Measurements from ENCODE around the gene SCN5A.

The SCN5A gene

GRCh38 chr3:38598791-38599190 is 50.7 kb downstream of the SCN5A start:
- no peak for DNase-seq

- no peak for DNase-seq
Measured at GRCh38 chr3:38597502-38598060, 51.9 kb downstream of the SCN5A start.

GRCh38 chr3:38595393-38595792 is 54.1 kb downstream of the SCN5A start:
- no peak for DNase-seq

GRCh38 chr3:38590521-38590920 is 59.0 kb downstream of the SCN5A start:
- no peak for DNase-seq

GRCh38 chr3:38588995-38589937 is 60.2 kb downstream of the SCN5A start:
- DNase-seq, result no peak

- DNase-seq, result no peak
Measured at GRCh38 chr3:38588371-38588971, 61.0 kb downstream of the SCN5A start.

- no peak for DNase-seq
Measured at GRCh38 chr3:38587548-38588131, 61.8 kb downstream of the SCN5A start.

GRCh38 chr3:38586546-38587520 is 62.7 kb downstream of the SCN5A start:
- no peak for DNase-seq

- no peak for DNase-seq
Measured at GRCh38 chr3:38585791-38586420, 63.6 kb downstream of the SCN5A start.

- DNase-seq, result no peak
Measured at GRCh38 chr3:38583688-38584087, 65.8 kb downstream of the SCN5A start.

GRCh38 chr3:38582941-38583645 is 66.4 kb downstream of the SCN5A start:
- peak; percentile 1 for DNase-seq

GRCh38 chr3:38582316-38582715 is 67.2 kb downstream of the SCN5A start:
- no peak for DNase-seq

GRCh38 chr3:38581774-38582173 is 67.7 kb downstream of the SCN5A start:
- DNase-seq, result no peak

- DNase-seq, result no peak
Measured at GRCh38 chr3:38580450-38581382, 68.8 kb downstream of the SCN5A start.

- DNase-seq, result no peak
Measured at GRCh38 chr3:38579551-38580449, 69.7 kb downstream of the SCN5A start.

- DNase-seq, result no peak
Measured at GRCh38 chr3:38579141-38579540, 70.3 kb downstream of the SCN5A start.

- no peak for DNase-seq
Measured at GRCh38 chr3:38578551-38578950, 70.9 kb downstream of the SCN5A start.

- DNase-seq, result no peak
Measured at GRCh38 chr3:38578081-38578475, 71.4 kb downstream of the SCN5A start.
